K562 (cell line): ENCODE measurements around the gene ITPA. TPM values are rescaled to one million over a fixed set of nuclear protein-coding genes. Genes with fewer than 3 reads are reported as not detected.

ENCODE experiments used
- ATAC-seq: fragments of 200-7000 bp; cut with Tn5 transposase; 3 replicates; pipeline ENCODE4 v1.9.1; 2020; ENCODE audit warnings: moderate library complexity
- BruUV-seq: library from RNA; stranded (reverse); fragments of 400-500 nt; replicated peaks from 2 replicates; lab custom pipeline; 2021; lab: Mats Ljungman, UMichigan
- CTCF ChIA-PET: fragments of 300-600 bp; formaldehyde crosslinking; extraction: SDS; loops from one replicate; lab custom pipeline; 2021; ENCODE audit warnings: low intra/inter-chr PET ratio; lab: Yijun Ruan, JAX
- POLR2A ChIA-PET: fragments of 300-600, 350-650 bp; sonication (Branson Sonifier 250); formaldehyde crosslinking; extraction: SDS; loops from one replicate; lab custom pipeline; 2021; ENCODE audit warnings: antibody characterized with exemption, inconsistent platforms; lab: Yijun Ruan, JAX
- DNase-seq, 4 experiments: peaks; one replicate each; pipeline versions ENCODE4 v3.0.0 to v3.0.0-alpha.2; 2011 to 2018; ENCODE audit warnings: low spot score in 3 of 4, mixed read lengths in 3 of 4; ENCODE audit errors: extremely low read depth in 1 of 4
- FAIRE-seq: peaks from 2 replicates; lab custom pipeline; 2011; peaks lifted over from hg19 to GRCh38; lab: Jason Lieb, UNC
- H2AFZ ChIP-seq: 2 replicates; pipeline ENCODE4 v1.6.0; 2011; ENCODE audit warnings: low read depth, low read length, control low read depth, inconsistent platforms
- H3K27ac ChIP-seq: fragments of 200-600 bp; 3 replicates; pipeline ENCODE4 v1.8.0; 2011; ENCODE audit warnings: low read depth, mild to moderate bottlenecking, control low read depth, inconsistent platforms, low read length, moderate library complexity, mixed read lengths; ENCODE audit errors: extremely low read depth
- H3K27me3 ChIP-seq, 2 experiments: fragments of 300-600 bp in 1 of 2; 2 replicates in 1 of 2; 3 replicates in 1 of 2; pipeline versions ENCODE4 v1.6.0 to v1.8.0; 2011; ENCODE audit warnings: inconsistent platforms in 2 of 2, low read length in 2 of 2, mild to moderate bottlenecking in 1 of 2, mixed read lengths in 1 of 2, moderate library complexity in 1 of 2; ENCODE audit not compliant: control insufficient read depth in 2 of 2, insufficient read depth in 2 of 2
- H3K36me3 ChIP-seq: fragments of 300-600 bp; 3 replicates; pipeline ENCODE4 v1.8.0; 2011; ENCODE audit warnings: mild to moderate bottlenecking, low read length, inconsistent platforms; ENCODE audit not compliant: control insufficient read depth, insufficient read depth
- H3K4me1 ChIP-seq, 2 experiments: fragments of 200-600 bp in 1 of 2; replicated peaks in 1 of 2; 2 replicates in 1 of 2; 3 replicates in 1 of 2; pipeline versions ENCODE4 v1.5.1 to v1.8.0; 2011; ENCODE audit warnings: inconsistent platforms in 2 of 2, low read length in 2 of 2, mild to moderate bottlenecking in 1 of 2, mixed read lengths in 1 of 2, moderate library complexity in 1 of 2; ENCODE audit not compliant: control insufficient read depth in 2 of 2, insufficient read depth in 2 of 2
- H3K4me2 ChIP-seq: 2 replicates; pipeline ENCODE4 v1.6.1; 2011; ENCODE audit warnings: low read length, control low read depth, inconsistent platforms, mixed read lengths; ENCODE audit not compliant: insufficient read depth
- H3K4me3 ChIP-seq: fragments of 200-600 bp; sonication (generic), shearing (Covaris generic); 2 replicates; pipeline ENCODE4 v1.5.1; 2016; ENCODE audit warnings: control low read depth, inconsistent platforms
- H3K79me2 ChIP-seq: fragments of 200-600 bp; 3 replicates; pipeline ENCODE4 v1.8.0; 2011; ENCODE audit warnings: low read length, inconsistent platforms; ENCODE audit not compliant: control insufficient read depth, insufficient read depth
- H3K9ac ChIP-seq, 2 experiments: 2 replicates each; pipeline versions ENCODE4 v1.6.0 to v1.6.1; 2011; ENCODE audit warnings: low read depth in 2 of 2, low read length in 2 of 2, control low read depth in 1 of 2, inconsistent platforms in 1 of 2, mild to moderate bottlenecking in 1 of 2, mixed read lengths in 1 of 2; ENCODE audit not compliant: insufficient read depth in 1 of 2
- H3K9me1 ChIP-seq: one replicate; pipeline ENCODE4 v1.6.0; 2011; ENCODE audit warnings: inconsistent platforms, mild to moderate bottlenecking, low read length, moderate library complexity; ENCODE audit not compliant: control insufficient read depth, insufficient read depth
- H3K9me3 ChIP-seq: replicated peaks from 2 replicates; pipeline ENCODE4 v1.5.1; 2011; ENCODE audit warnings: low read depth, low read length, inconsistent platforms; ENCODE audit not compliant: control insufficient read depth, insufficient read depth
- H4K20me1 ChIP-seq: replicated peaks from 2 replicates; pipeline ENCODE4 v1.6.1; 2011; ENCODE audit warnings: low read length, inconsistent platforms, mixed read lengths; ENCODE audit not compliant: control insufficient read depth, insufficient read depth
- BDP1 ChIP-seq: IDR thresholded peaks from 3 replicates; pipeline ENCODE4 v1.6.1; 2011; ENCODE audit not compliant: insufficient read length, insufficient read depth
- DDX20 ChIP-seq: fragments of 450-650 bp; IDR thresholded peaks from 2 replicates; pipeline ENCODE4 v1.6.1; 2016; ENCODE audit warnings: missing genetic modification characterization, low read depth, mild to moderate bottlenecking, missing compliant biosample characterization, moderate library complexity
- ETV6 ChIP-seq, 3 experiments: fragments of 150-350 bp in 1 of 3; sonication (generic) in 1 of 3; formaldehyde crosslinking in 1 of 3; IDR thresholded peaks; 2 replicates each; pipeline versions ENCODE4 v1.6.1 to v1.8.0; 2014 to 2022; ENCODE audit warnings: borderline replicate concordance in 2 of 3, low read depth in 2 of 3, antibody characterized with exemption in 1 of 3, low read length in 1 of 3, mild to moderate bottlenecking in 1 of 3, missing genetic modification reagents in 1 of 3
- GATA2 ChIP-seq: sonication (generic); formaldehyde crosslinking; IDR thresholded peaks from 2 replicates; pipeline ENCODE4 v1.4.0; 2020; ENCODE audit warnings: mild to moderate bottlenecking, missing genetic modification reagents
- JUN ChIP-seq, 2 experiments: sonication (generic) in 1 of 2; formaldehyde crosslinking in 1 of 2; IDR thresholded peaks; 2 replicates each; pipeline versions ENCODE4 v1.6.1 to v1.8.0; 2012 to 2022; ENCODE audit warnings: borderline replicate concordance in 2 of 2, mild to moderate bottlenecking in 2 of 2, improper control_type of control experiment in 1 of 2, low read depth in 1 of 2, low read length in 1 of 2, missing genetic modification reagents in 1 of 2
- MLLT1 ChIP-seq, 2 experiments: fragments of 450-650 bp; IDR thresholded peaks; 2 replicates each; pipeline ENCODE4 v1.6.1; 2016
- NR1H2 ChIP-seq: sonication (generic); formaldehyde crosslinking; IDR thresholded peaks from 2 replicates; pipeline ENCODE4 v1.4.0; 2020; ENCODE audit warnings: mild to moderate bottlenecking, missing genetic modification reagents
- NR2F6 ChIP-seq: fragments of 450-650 bp; formaldehyde crosslinking; IDR thresholded peaks from 2 replicates; pipeline ENCODE4 v1.4.0; 2020; ENCODE audit warnings: mild to moderate bottlenecking
- SMARCC2 ChIP-seq: fragments of 450-650 bp; IDR thresholded peaks from 2 replicates; pipeline ENCODE4 v1.6.1; 2017; ENCODE audit warnings: antibody characterized with exemption, moderate library complexity, mild to moderate bottlenecking, low read depth
- SOX6 ChIP-seq: fragments of 450-650 bp; IDR thresholded peaks from 2 replicates; pipeline ENCODE4 v1.6.1; 2014; ENCODE audit warnings: mild to moderate bottlenecking
- TAF9B ChIP-seq: fragments of 450-650 bp; IDR thresholded peaks from 2 replicates; pipeline ENCODE4 v1.6.1; 2018; ENCODE audit warnings: mild to moderate bottlenecking; ENCODE audit not compliant: partially characterized antibody
- ZNF217 ChIP-seq: sonication (generic); formaldehyde crosslinking; IDR thresholded peaks from 2 replicates; pipeline ENCODE4 v1.8.0; 2022; ENCODE audit warnings: mild to moderate bottlenecking, missing genetic modification reagents
- ZNF408 ChIP-seq: fragments of 250-450 bp; sonication (Bioruptor Pico); IDR thresholded peaks from 2 replicates; pipeline ENCODE4 v1.4.0; 2020; ENCODE audit warnings: low read depth, mild to moderate bottlenecking, moderate library complexity
- WGBS: fragments of 100-300 bp; shearing (Covaris generic); methylation state at CpG from one replicate; pipeline ENCODE4 v1.1.6; 2016; ENCODE audit warnings: low coverage, mixed read lengths; ENCODE audit not compliant: insufficient coverage; ENCODE audit errors: missing lambda C conversion rate; 5-methylcytosine and 5-hydroxymethylcytosine counted together
- in situ Hi-C: fragments of 300-500 bp; cut with MboI; formaldehyde crosslinking; loops from 4 replicates; pipeline ENCODE4 v1.15.0; 2018; ENCODE audit warnings: inconsistent platforms, mixed read lengths
- intact Hi-C: fragments of 100-400 bp; cut with micrococcal nuclease; formaldehyde crosslinking; loops from 2 replicates; pipeline ENCODE4 v1.14.2; 2022
- polyA plus RNA-seq, 8 experiments: library from polyadenylated mRNA; depleted of rRNA in 4 of 8; stranded (reverse) in 5 of 8; unstranded in 3 of 8; fragments of >200 nt; fragmentation: Nextera tagmentation in 2 of 8; fragmentation: Illumina TruSeq in 1 of 8; extraction: Ambion mirVana in 2 of 8; extraction: Trizol in 1 of 8; gene quantifications; 2 replicates each; pipeline versions ENCODE4 v1.2.1 to v1.2.3, GENCODE V29; 2011 to 2014; ENCODE audit warnings: inconsistent platforms in 1 of 8, missing spikeins in 1 of 8
- total RNA-seq, 7 experiments: library from RNA; depleted of rRNA in 6 of 7; stranded (reverse); fragments of >200 nt in 6 of 7; fragmentation: Illumina TruSeq in 2 of 7; extraction: Trizol in 2 of 7; gene quantifications; 2 replicates each; pipeline versions ENCODE4 v1.2.1 to v1.2.3, GENCODE V29; 2011 to 2021; ENCODE audit warnings: low replicate concordance in 1 of 7

ITPA gene
- total and polyA plus RNA-seq, 9 of the 15 experiments (the other 6 are each of a cell fraction or from before 2014, with no cell fraction given), result 5.0 to 79.7 (median 36.7) TPM

GRCh38 chr20:3192226-3193015 lies 16.9 kb upstream of the ITPA start:
- Histone ChIP-seq H3K4me1 (peaks cover 0 to 5% of the 10 kb centered on the region in 2 experiments; a peak in 1 of 5 replicates), H2AFZ (no peak overlapping the region), H3K4me2 (no peak overlapping the region), H4K20me1 (no peaks in the 10 kb centered on the region), H3K27me3 (no peaks in the 10 kb centered on the region), H3K27ac (no peak overlapping the region), H3K36me3 (peaks cover 66% of the 10 kb centered on the region; the same call in 2 of the 3 replicates), H3K9me3 (no peaks in the 10 kb centered on the region), H3K79me2 (no peaks in the 10 kb centered on the region), H3K9ac (no peak overlapping the region), H3K9me1 (no peaks in the 10 kb centered on the region), H3K4me3 (no peak overlapping the region)
- intact Hi-C loops (no loop called here), in situ Hi-C loops (no loop called here)
- DNase-seq (no peak), ATAC-seq (no peak), FAIRE-seq (no peak)
- WGBS, result 87% methylated on average over 13 of the region's 18 CpGs
- BruUV-seq, result no TSS peak
- ChIA-PET POLR2A (interaction anchor here (0.7 kb wide), 1 partner anchor 51 kb away, joined by 3 read pairs; no protein-coding TSS in a partner anchor), CTCF (no interaction called here)
- TF ChIP-seq SOX6, result no peak
- TF ChIP-seq ZNF408 (CRISPR knock-in tag), result no peak
- no peak for TF ChIP-seq MLLT1 (IDR thresholded peaks at IDR 0.05)
- TF ChIP-seq ZNF217 (CRISPR knock-in tag), result no peak
- TF ChIP-seq TAF9B, result no peak
- TF ChIP-seq NR1H2 (CRISPR knock-in tag), result no peak
- no peak for TF ChIP-seq JUN (IDR thresholded peaks at IDR 0.05; ENCODE audit: borderline replicate concordance, low read depth, low read length)
- TF ChIP-seq JUN (CRISPR knock-in tag; IDR thresholded peaks at IDR 0.05; ENCODE audit: borderline replicate concordance), result no peak
- TF ChIP-seq ETV6 (IDR thresholded peaks at IDR 0.05; ENCODE audit: borderline replicate concordance in 1 of 2, low read depth in 2 of 2, low read length in 1 of 2), result no peak
- TF ChIP-seq ETV6 (CRISPR knock-in tag; IDR thresholded peaks at IDR 0.05; ENCODE audit: borderline replicate concordance), result no peak
- TF ChIP-seq NR2F6 (CRISPR knock-in tag), result no peak
- no peak for TF ChIP-seq DDX20 (tag)
- TF ChIP-seq BDP1, result no peak
- TF ChIP-seq GATA2 (CRISPR knock-in tag), result no peak
- TF ChIP-seq SMARCC2, result no peak
